ENCODE measurements around the gene KRT71. TPM values are rescaled to one million over a fixed set of nuclear protein-coding genes. Genes with fewer than 3 reads are reported as not detected.

The KRT71 gene
- total RNA-seq, 2 experiments from 2014 or later, result not detected

DNA sequence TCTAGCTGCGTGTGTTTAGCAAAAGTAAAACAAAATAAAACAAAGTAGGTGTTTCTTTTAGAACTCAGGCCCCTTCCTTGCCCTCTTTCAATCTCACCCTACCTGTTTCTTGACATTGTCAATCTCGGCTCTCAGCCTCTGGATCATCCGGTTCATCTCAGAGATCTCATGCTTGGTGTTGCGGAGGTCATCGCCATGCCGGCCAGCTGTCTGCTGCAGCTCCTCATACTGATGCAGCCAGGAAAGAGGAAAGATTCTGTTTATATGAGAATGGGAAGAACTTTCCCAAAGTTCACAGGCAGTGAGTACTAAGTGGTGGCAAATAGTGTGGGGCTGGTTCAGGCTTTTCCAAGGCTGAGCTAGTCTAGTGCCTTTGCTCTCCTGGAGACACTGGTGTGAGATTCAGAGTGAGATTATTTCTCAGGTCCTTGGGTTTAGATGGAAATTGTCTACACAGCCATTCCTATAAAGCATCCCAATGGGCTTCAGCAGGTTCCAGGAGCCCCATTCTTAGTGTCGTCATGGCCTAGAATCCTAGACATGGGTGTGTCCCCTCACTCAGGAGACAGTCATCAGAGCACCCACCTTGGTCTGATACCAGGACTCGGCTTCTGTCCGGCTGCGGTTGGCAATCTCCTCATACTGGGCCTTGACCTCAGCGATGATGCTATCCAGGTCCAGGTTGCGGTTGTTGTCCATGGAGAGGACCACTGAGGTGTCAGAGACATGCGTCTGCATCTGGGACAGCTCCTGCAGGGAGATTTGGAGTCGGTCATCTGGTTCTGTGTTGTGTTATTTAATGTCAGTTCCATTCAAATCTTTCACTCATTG lies 35.7 kb downstream of the KRT71 start:
- Histone ChIP-seq H3K36me3 (ENCODE audit: insufficient read depth, low read length) (no peaks in the 10 kb centered on the region), H3K4me2 (ENCODE audit: low read length) (no peak overlapping the region), H3K4me1 (ENCODE audit: insufficient read depth, low read length, poor library complexity, severe bottlenecking) (no peaks in the 10 kb centered on the region), H3K9me3 (ENCODE audit: low read length) (no peaks in the 10 kb centered on the region), H4K20me1 (ENCODE audit: insufficient read depth, low read length) (no peaks in the 10 kb centered on the region), H2AFZ (ENCODE audit: low read length) (no peak overlapping the region), H3K27ac (ENCODE audit: low read depth, low read length, poor library complexity, severe bottlenecking) (no peak overlapping the region), H3K9me2 (ENCODE audit: insufficient read depth, low read length) (no peaks in the 10 kb centered on the region), H3K4me3 (ENCODE audit: low read depth, low read length, poor library complexity, severe bottlenecking) (no peak overlapping the region), H3K79me2 (ENCODE audit: insufficient read depth, low read depth, low read length) (no peaks in the 10 kb centered on the region)
- ChIA-PET CTCF (ENCODE audit: unreplicated experiment) (no interaction called here), POLR2A (no interaction called here)
- TF ChIP-seq EZH2phosphoT487 (IDR thresholded peaks at IDR 0.05; ENCODE audit: borderline replicate concordance, low read depth, low read length), result no peak
- TF ChIP-seq, protein P1, sequence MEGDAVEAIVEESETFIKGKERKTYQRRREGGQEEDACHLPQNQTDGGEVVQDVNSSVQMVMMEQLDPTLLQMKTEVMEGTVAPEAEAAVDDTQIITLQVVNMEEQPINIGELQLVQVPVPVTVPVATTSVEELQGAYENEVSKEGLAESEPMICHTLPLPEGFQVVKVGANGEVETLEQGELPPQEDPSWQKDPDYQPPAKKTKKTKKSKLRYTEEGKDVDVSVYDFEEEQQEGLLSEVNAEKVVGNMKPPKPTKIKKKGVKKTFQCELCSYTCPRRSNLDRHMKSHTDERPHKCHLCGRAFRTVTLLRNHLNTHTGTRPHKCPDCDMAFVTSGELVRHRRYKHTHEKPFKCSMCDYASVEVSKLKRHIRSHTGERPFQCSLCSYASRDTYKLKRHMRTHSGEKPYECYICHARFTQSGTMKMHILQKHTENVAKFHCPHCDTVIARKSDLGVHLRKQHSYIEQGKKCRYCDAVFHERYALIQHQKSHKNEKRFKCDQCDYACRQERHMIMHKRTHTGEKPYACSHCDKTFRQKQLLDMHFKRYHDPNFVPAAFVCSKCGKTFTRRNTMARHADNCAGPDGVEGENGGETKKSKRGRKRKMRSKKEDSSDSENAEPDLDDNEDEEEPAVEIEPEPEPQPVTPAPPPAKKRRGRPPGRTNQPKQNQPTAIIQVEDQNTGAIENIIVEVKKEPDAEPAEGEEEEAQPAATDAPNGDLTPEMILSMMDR (conservative IDR thresholded peaks at IDR 0.05; ENCODE audit: low read length), result no peak
- intact Hi-C loops (cut with micrococcal nuclease; ENCODE audit: unreplicated experiment), result no loop called here
- DNase-seq (ENCODE audit: low spot score), result no peak
- BruUV-seq (replicated peaks), result no TSS peak

DNA sequence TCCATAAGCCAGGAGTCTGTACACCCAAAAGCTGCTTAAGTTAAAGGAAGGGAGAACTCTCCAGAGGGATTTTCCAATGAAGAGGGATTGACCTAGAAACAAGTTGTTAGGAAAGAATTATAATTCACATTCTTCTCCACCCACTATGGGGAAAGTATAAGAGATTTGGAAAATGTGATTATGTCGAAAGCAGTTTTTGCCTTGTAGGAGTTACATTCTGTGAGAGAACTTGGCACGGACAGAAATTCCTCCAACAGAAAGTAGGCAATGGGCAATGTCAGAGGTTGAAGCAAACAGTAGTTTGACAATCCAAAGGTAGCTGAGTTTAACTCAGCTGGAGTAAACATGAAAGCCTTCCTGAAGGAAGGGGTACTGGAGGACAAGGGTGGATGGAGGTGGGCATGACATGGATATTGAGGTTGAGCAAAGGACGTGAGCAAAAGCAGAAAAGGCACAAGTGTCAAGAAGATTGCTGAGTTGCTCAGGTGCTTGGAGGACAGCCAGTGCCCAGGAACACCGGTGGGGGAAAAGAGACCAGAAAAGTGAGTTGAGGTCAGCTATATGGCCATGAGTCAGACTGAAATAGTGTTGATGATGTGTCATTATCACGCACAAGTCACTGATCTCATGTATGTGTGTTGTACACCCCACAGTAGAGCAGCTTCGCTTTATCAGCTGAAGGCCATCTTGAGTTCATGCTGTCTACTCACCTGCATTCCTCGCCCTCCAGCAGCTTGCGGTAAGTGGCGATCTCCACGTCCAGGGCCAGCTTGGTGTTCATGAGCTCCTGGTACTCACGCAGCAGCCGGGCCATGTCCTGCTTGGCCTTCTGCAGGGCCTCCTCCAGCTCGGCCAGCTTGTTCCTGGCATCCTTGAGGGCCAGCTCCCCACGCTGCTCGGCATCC lies 36.8 kb downstream of the KRT71 start:
- no TSS peak for BruUV-seq (replicated peaks)
- Histone ChIP-seq H3K36me3 (ENCODE audit: insufficient read depth, low read length) (no peaks in the 10 kb centered on the region), H4K20me1 (ENCODE audit: insufficient read depth, low read length) (no peaks in the 10 kb centered on the region), H3K79me2 (ENCODE audit: insufficient read depth, low read depth, low read length) (no peaks in the 10 kb centered on the region), H3K27ac (ENCODE audit: low read depth, low read length, poor library complexity, severe bottlenecking) (no peak overlapping the region), H3K4me2 (ENCODE audit: low read length) (no peak overlapping the region), H3K4me1 (ENCODE audit: insufficient read depth, low read length, poor library complexity, severe bottlenecking) (no peaks in the 10 kb centered on the region), H3K9me3 (ENCODE audit: low read length) (0 out of 2 replicates have a peak, but pooled peaks cover 5% of the 10 kb centered on the region), H3K9me2 (ENCODE audit: insufficient read depth, low read length) (no peaks in the 10 kb centered on the region), H2AFZ (ENCODE audit: low read length) (no peak overlapping the region), H3K4me3 (ENCODE audit: low read depth, low read length, poor library complexity, severe bottlenecking) (no peak overlapping the region)
- intact Hi-C loops (cut with micrococcal nuclease; ENCODE audit: unreplicated experiment), result no loop called here
- DNase-seq (ENCODE audit: low spot score), result no peak
- ChIA-PET CTCF (ENCODE audit: unreplicated experiment) (no interaction called here), POLR2A (no interaction called here)
- TF ChIP-seq, protein P1 (conservative IDR thresholded peaks at IDR 0.05; ENCODE audit: low read length), result no peak
- TF ChIP-seq EZH2phosphoT487 (IDR thresholded peaks at IDR 0.05; ENCODE audit: borderline replicate concordance, low read depth, low read length), result no peak
